ENCODE measurements around the gene TPM4. TPM values are rescaled to one million over a fixed set of nuclear protein-coding genes. Genes with fewer than 3 reads are reported as not detected.

Gene TPM4
- total RNA-seq, 2 donors from 2014 or later: 162 to 171 TPM

DNA sequence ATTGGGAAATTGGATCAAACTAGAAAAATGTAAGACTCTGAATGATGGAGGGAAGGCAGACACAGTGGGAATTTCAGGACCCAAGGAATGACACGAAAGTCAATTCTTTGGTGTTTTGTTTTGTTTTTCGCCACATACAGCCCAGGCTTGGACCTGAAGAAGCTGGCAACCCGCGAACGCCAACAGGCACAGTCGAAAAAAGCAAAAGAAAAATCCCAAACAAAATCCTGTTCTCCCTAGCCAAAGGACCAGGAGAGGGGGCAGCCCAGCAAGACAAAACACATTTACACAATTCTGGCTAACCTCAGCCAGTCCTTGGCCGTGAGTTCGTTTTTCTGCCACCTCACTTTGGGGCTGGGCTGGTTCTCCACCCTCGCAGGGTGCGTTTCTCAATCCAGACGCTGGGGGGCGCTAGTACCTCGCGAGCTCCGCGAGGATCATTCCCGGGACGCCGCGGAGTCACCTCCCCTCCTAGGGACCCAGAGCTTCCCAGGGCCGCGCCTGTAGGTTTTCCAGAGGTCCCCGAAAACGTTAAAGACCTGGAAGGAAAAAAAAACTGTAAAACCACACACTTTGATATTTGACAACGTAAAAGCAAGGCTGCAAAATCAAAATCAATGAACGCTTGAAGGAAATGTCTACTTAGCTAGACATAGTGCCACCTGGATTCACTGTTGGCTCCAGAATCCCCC is 34.9 kb upstream of the TPM4 start:
- no peak overlapping the region for H3K27ac ChIP-seq
- intact Hi-C loops (cut with DNase I): loop anchor here (2.0 kb wide), 1 partner anchor 137 kb away; no protein-coding TSS in a partner anchor
- no peak overlapping the region for H3K4me3 ChIP-seq
- DNase-seq (peak; percentile 77 to 84 (median 82)), ATAC-seq (peak; percentile 90)
- TF ChIP-seq, protein P1, sequence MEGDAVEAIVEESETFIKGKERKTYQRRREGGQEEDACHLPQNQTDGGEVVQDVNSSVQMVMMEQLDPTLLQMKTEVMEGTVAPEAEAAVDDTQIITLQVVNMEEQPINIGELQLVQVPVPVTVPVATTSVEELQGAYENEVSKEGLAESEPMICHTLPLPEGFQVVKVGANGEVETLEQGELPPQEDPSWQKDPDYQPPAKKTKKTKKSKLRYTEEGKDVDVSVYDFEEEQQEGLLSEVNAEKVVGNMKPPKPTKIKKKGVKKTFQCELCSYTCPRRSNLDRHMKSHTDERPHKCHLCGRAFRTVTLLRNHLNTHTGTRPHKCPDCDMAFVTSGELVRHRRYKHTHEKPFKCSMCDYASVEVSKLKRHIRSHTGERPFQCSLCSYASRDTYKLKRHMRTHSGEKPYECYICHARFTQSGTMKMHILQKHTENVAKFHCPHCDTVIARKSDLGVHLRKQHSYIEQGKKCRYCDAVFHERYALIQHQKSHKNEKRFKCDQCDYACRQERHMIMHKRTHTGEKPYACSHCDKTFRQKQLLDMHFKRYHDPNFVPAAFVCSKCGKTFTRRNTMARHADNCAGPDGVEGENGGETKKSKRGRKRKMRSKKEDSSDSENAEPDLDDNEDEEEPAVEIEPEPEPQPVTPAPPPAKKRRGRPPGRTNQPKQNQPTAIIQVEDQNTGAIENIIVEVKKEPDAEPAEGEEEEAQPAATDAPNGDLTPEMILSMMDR (IDR thresholded peaks at IDR 0.05): peak; percentile 90 to 100 (median 94)
- TF ChIP-seq POLR2A (IDR thresholded peaks at IDR 0.05): no peak
- H3K36me3 ChIP-seq (replicated peaks in 1 of 2; ENCODE audit: insufficient read depth in 1 of 2, low read depth in 2 of 2): no peaks in the 10 kb centered on the region
- WGBS, 2 donors: 11% methylated on average over 25 to 26 of the region's 26 CpGs
- H3K27me3 ChIP-seq: no peaks in the 10 kb centered on the region
- H3K9me3 ChIP-seq: no peaks in the 10 kb centered on the region
- H3K4me1 ChIP-seq: peaks cover 7% of the 10 kb centered on the region

DNA sequence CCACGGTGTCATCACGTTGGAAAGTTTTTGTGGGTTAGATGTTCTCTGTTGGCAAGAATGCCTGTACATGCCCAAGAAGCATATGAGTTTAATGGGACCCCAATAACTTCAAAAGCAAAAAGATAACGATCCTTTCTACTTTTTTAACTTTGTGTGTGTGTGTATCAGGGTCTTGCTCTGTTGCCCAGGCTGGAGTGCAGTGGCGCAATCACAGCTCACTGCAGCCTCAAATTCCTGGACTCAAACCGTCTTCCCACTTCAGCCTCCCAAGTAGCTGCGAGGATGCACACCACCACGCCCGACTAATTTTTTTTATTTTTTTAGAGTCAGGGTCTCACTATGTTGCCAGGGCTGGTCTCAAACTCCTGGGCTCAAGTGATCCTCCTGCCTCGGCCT is 34.3 kb upstream of the TPM4 start:
- Histone ChIP-seq H3K36me3 (replicated peaks in 1 of 2; ENCODE audit: insufficient read depth in 1 of 2, low read depth in 2 of 2) (no peaks in the 10 kb centered on the region), H3K27ac (no peak overlapping the region), H3K4me1 (peaks cover 7% of the 10 kb centered on the region), H3K4me3 (no peak overlapping the region), H3K27me3 (no peaks in the 10 kb centered on the region), H3K9me3 (no peaks in the 10 kb centered on the region)
- DNase-seq (no peak), ATAC-seq (no peak)
- 45 to 53% methylated on average over 9 of the region's 9 CpGs for WGBS, 2 donors
- intact Hi-C loops (cut with DNase I): loop anchor here (2.0 kb wide), 1 partner anchor 137 kb away; no protein-coding TSS in a partner anchor
- TF ChIP-seq, protein P1 (IDR thresholded peaks at IDR 0.05): no peak
- TF ChIP-seq POLR2A (IDR thresholded peaks at IDR 0.05): no peak

DNA sequence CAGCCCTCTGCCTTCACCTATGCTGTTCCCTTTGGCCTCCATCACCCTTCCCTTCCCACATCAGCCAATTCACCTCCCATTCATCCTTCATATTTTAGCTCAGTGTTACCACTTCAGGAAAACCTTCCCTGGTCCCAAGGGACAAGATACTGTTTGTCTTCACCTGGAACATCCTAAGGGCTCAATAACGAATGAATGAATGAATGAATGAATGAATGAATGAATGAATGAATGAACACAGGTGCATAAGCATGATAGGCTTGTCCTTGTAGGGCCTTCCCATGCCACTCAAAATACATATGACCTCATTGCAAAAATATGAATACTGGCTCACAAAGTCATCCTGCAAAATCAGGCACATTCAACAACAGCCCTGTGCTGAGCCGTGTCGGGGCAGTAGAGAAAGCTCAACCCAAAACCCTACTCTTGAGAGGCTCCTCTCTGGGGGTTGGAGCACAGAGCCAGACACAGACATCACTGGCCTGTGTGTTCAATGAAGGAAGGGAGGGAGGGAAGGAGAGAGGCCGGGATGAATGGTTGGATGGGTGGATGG is 33.7 kb upstream of the TPM4 start:
- no peak for DNase-seq
- intact Hi-C loops (cut with DNase I): no loop called here

DNA sequence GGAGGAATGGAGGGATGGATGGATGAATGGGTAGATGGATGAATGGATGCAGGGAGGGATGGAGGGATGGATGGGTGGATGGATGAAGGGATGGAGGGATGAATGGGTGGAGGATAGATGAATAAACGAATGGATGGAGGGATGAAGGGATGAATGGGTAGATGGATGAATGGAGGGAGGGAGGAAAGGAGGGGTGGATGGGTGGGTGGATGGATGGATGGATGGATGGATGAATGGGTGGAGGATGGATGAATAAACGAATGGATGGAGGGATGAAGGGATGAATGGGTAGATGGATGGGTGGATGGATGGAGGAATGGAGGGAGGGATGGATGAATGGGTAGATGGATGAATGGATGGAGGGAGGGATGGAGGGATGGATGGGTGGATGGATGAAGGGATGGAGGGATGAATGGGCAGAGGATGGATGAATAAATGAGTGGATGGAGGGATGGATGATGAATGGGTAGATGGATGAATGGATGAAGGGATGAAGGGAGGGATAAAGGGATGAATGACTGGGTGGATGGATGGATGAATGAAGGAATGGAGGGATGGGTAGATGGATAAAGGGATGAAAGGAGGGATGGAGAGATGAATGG is 33.0 kb upstream of the TPM4 start:
- TF ChIP-seq POLR2A (IDR thresholded peaks at IDR 0.05): no peak
- TF ChIP-seq, protein P1 (IDR thresholded peaks at IDR 0.05): no peak
- no peak overlapping the region for H3K27ac ChIP-seq
- H3K4me3 ChIP-seq: no peak overlapping the region
- intact Hi-C loops (cut with DNase I): no loop called here
- DNase-seq (no peak), ATAC-seq (no peak)
- H3K27me3 ChIP-seq: no peaks in the 10 kb centered on the region
- H3K36me3 ChIP-seq (replicated peaks in 1 of 2; ENCODE audit: insufficient read depth in 1 of 2, low read depth in 2 of 2): no peaks in the 10 kb centered on the region
- WGBS, 2 donors: 10 to 21% methylated on average over 2 of the region's 2 CpGs
- peaks cover 7% of the 10 kb centered on the region for H3K4me1 ChIP-seq
- no peaks in the 10 kb centered on the region for H3K9me3 ChIP-seq

More for the DNA sequence above, 33.7 kb upstream of the TPM4 start:
- H3K4me1 ChIP-seq: peaks cover 7% of the 10 kb centered on the region
- no peak overlapping the region for H3K27ac ChIP-seq
- no peak for ATAC-seq
- no peaks in the 10 kb centered on the region for H3K9me3 ChIP-seq
- no peak overlapping the region for H3K4me3 ChIP-seq
- no peaks in the 10 kb centered on the region for H3K27me3 ChIP-seq
- TF ChIP-seq, protein P1 (IDR thresholded peaks at IDR 0.05): no peak
- no peak for TF ChIP-seq POLR2A (IDR thresholded peaks at IDR 0.05)
- 25% methylated on average over 4 of the region's 4 CpGs for WGBS, 2 donors
- H3K36me3 ChIP-seq (replicated peaks in 1 of 2; ENCODE audit: insufficient read depth in 1 of 2, low read depth in 2 of 2): no peaks in the 10 kb centered on the region

Measured in body of pancreas (tissue), 4 donors.